ENCODE measurements around the gene SLC4A7. TPM values are rescaled to one million over a fixed set of nuclear protein-coding genes. Genes with fewer than 3 reads are reported as not detected.

SLC4A7 gene
- polyA plus RNA-seq, 1 of the 3 experiments (the other 2 are of a cell fraction): 3.9 TPM

- POLR2A ChIA-PET: no interaction called here
These were observed 157.3 kb downstream of the SLC4A7 start for GRCh38 chr3:27326629-27327545.

GRCh38 chr3:27326202-27326601, 158.0 kb downstream of the SLC4A7 start:
- peaks cover 4% of the 10 kb centered on the region for H3F3A ChIP-seq (replicated peaks; ENCODE audit: insufficient read depth)
- 94% methylated on average over 1 of the region's 1 CpG for WGBS (ENCODE audit: low lambda C conversion rate)
- H3K79me2 ChIP-seq (ENCODE audit: insufficient read depth): no peaks in the 10 kb centered on the region
- POLR2A ChIA-PET: no interaction called here
- no peak overlapping the region for H3K4me2 ChIP-seq
- H3K4me3 ChIP-seq (ENCODE audit: low read depth in 2 of 2, low read length in 1 of 2): no peak overlapping the region
- CTCF ChIA-PET: interaction anchor here (1.2 to 1.6 kb wide), 2 partner anchors 14 to 32 kb away, joined by 3 to 5 read pairs; no protein-coding TSS in a partner anchor
- H3K9ac ChIP-seq: no peak overlapping the region
- peak overlapping the region; percentile 34 to 43; a peak in 3 of 4 replicates for H3K27ac ChIP-seq (ENCODE audit: low read depth in 2 of 2, low read length in 1 of 2)
- no peaks in the 10 kb centered on the region for H3K9me3 ChIP-seq
- H3K27me3 ChIP-seq (ENCODE audit: insufficient read depth): no peaks in the 10 kb centered on the region
- no peaks in the 10 kb centered on the region for H4K20me1 ChIP-seq (ENCODE audit: insufficient read depth)
- no peaks in the 10 kb centered on the region for H3K9me2 ChIP-seq
- no peak for DNase-seq
- no peaks in the 10 kb centered on the region for H3K36me3 ChIP-seq (replicated peaks in 1 of 2; ENCODE audit: control insufficient read depth in 1 of 2, insufficient read depth in 2 of 2, low read length in 1 of 2)
- H2AFZ ChIP-seq (ENCODE audit: low read depth): no peak overlapping the region
- peaks cover 0 to 9% of the 10 kb centered on the region in 2 experiments; a peak in 1 of 4 replicates for H3K4me1 ChIP-seq (ENCODE audit: control insufficient read depth in 1 of 2, insufficient read depth in 2 of 2, low read depth in 1 of 2, low read length in 1 of 2)
- TF ChIP-seq PBX3 (IDR thresholded peaks at IDR 0.05) (no peak), RFX5 (IDR thresholded peaks at IDR 0.05; ENCODE audit: low read length) (no peak), FOSL2 (IDR thresholded peaks at IDR 0.05; ENCODE audit: borderline replicate concordance, low read depth) (0 out of 2 replicates have a peak, but pooled peaks have one; percentile 0)

More at GRCh38 chr3:27326629-27327545, 157.3 kb downstream of the SLC4A7 start:
- H3K9me2 ChIP-seq: no peaks in the 10 kb centered on the region
- no peak overlapping the region for H3K4me2 ChIP-seq
- no peaks in the 10 kb centered on the region for H4K20me1 ChIP-seq (ENCODE audit: insufficient read depth)
- no peak overlapping the region for H3K9ac ChIP-seq
- no peak for DNase-seq
- peak overlapping the region; percentile 34 to 43; a peak in 3 of 4 replicates for H3K27ac ChIP-seq (ENCODE audit: low read depth in 2 of 2, low read length in 1 of 2)
- no peaks in the 10 kb centered on the region for H3K9me3 ChIP-seq
- no peaks in the 10 kb centered on the region for H3K79me2 ChIP-seq (ENCODE audit: insufficient read depth)
- 0 out of 2 replicates have a peak, but pooled peaks have one; percentile 37 for TF ChIP-seq NFIC (IDR thresholded peaks at IDR 0.05; ENCODE audit: borderline replicate concordance)
- TF ChIP-seq FOSL2 (IDR thresholded peaks at IDR 0.05; ENCODE audit: borderline replicate concordance, low read depth): peak; percentile 2; the same call in 1 of the 2 replicates
- no peak for TF ChIP-seq TAF1 (IDR thresholded peaks at IDR 0.05; ENCODE audit: borderline replicate concordance, low read depth, low read length)
- 75% methylated on average over 8 of the region's 8 CpGs for WGBS (ENCODE audit: low lambda C conversion rate)
- no peak overlapping the region for H2AFZ ChIP-seq (ENCODE audit: low read depth)
- H3K4me3 ChIP-seq (ENCODE audit: low read depth in 2 of 2, low read length in 1 of 2): no peak overlapping the region
- H3K36me3 ChIP-seq (replicated peaks in 1 of 2; ENCODE audit: control insufficient read depth in 1 of 2, insufficient read depth in 2 of 2, low read length in 1 of 2): no peaks in the 10 kb centered on the region
- CTCF ChIA-PET: interaction anchor here (1.2 to 1.6 kb wide), 2 partner anchors 15 to 31 kb away, joined by 3 to 5 read pairs; no protein-coding TSS in a partner anchor
- peaks cover 0 to 9% of the 10 kb centered on the region in 2 experiments; a peak in 1 of 4 replicates for H3K4me1 ChIP-seq (ENCODE audit: control insufficient read depth in 1 of 2, insufficient read depth in 2 of 2, low read depth in 1 of 2, low read length in 1 of 2)
- H3F3A ChIP-seq (replicated peaks; ENCODE audit: insufficient read depth): peaks cover 4% of the 10 kb centered on the region
- no peaks in the 10 kb centered on the region for H3K27me3 ChIP-seq (ENCODE audit: insufficient read depth)

- H3K4me2 ChIP-seq: no peak overlapping the region
- peaks cover 0 to 9% of the 10 kb centered on the region in 2 experiments; a peak in 1 of 4 replicates for H3K4me1 ChIP-seq (ENCODE audit: control insufficient read depth in 1 of 2, insufficient read depth in 2 of 2, low read depth in 1 of 2, low read length in 1 of 2)
- no peak for TF ChIP-seq PBX3 (IDR thresholded peaks at IDR 0.05)
- TF ChIP-seq FOXJ3 (CRISPR knock-in tag; IDR thresholded peaks at IDR 0.05): no peak
- peak; percentile 19; the same call in 1 of the 2 replicates for TF ChIP-seq CTCF (IDR thresholded peaks at IDR 0.05)
- TF ChIP-seq USF2 (IDR thresholded peaks at IDR 0.05; ENCODE audit: borderline replicate concordance, low read depth, low read length): no peak
- no peak for TF ChIP-seq TEAD4 (IDR thresholded peaks at IDR 0.05; ENCODE audit: borderline replicate concordance, insufficient read depth)
- no peaks in the 10 kb centered on the region for H3K9me2 ChIP-seq
- no peaks in the 10 kb centered on the region for H3K36me3 ChIP-seq (replicated peaks in 1 of 2; ENCODE audit: control insufficient read depth in 1 of 2, insufficient read depth in 2 of 2, low read length in 1 of 2)
- ChIA-PET CTCF (interaction anchor here (1.6 kb wide), 1 partner anchor 13 kb away, joined by 5 read pairs; no protein-coding TSS in a partner anchor), POLR2A (no interaction called here)
- H3K27ac ChIP-seq (ENCODE audit: low read depth in 2 of 2, low read length in 1 of 2): 0 out of 4 replicates have a peak overlapping the region, but pooled peaks of 1 of the 2 experiments have one; percentile 43
- no peaks in the 10 kb centered on the region for H3K9me3 ChIP-seq
- no peak for DNase-seq
- no peaks in the 10 kb centered on the region for H3K79me2 ChIP-seq (ENCODE audit: insufficient read depth)
- H4K20me1 ChIP-seq (ENCODE audit: insufficient read depth): no peaks in the 10 kb centered on the region
- no peak overlapping the region for H3K4me3 ChIP-seq (ENCODE audit: low read depth in 2 of 2, low read length in 1 of 2)
- H3F3A ChIP-seq (replicated peaks; ENCODE audit: insufficient read depth): peaks cover 4% of the 10 kb centered on the region
- no peaks in the 10 kb centered on the region for H3K27me3 ChIP-seq (ENCODE audit: insufficient read depth)
- no peak overlapping the region for H3K9ac ChIP-seq
- H2AFZ ChIP-seq (ENCODE audit: low read depth): no peak overlapping the region
- WGBS (ENCODE audit: low lambda C conversion rate): 89% methylated on average over 1 of the region's 1 CpG
These were observed 158.8 kb downstream of the SLC4A7 start for GRCh38 chr3:27325419-27325818.

Measured in SK-N-SH (cell line).